ENCODE data around the gene CEP57L1. TPM values are rescaled to one million over a fixed set of nuclear protein-coding genes. Genes with fewer than 3 reads are reported as not detected.

CEP57L1 gene
- total RNA-seq, 1 donor from 2014 or later = 11.0 TPM

GRCh38 chr6:109050447-109051102 lies 44.7 kb upstream of the CEP57L1 start:
- Mint-ChIP-seq H3K27me3 (ENCODE audit: unreplicated experiment) (peaks cover 2% of the 10 kb centered on the region), H3K4me3 (ENCODE audit: unreplicated experiment) (no peak overlapping the region)
- DNase-seq (ENCODE audit: low spot score) = no peak

GRCh38 chr6:109051301-109052017 lies 43.8 kb upstream of the CEP57L1 start:
- TF ChIP-seq CTCF (IDR thresholded peaks at IDR 0.05; ENCODE audit: unreplicated experiment) = no peak
- H3K4me3 Mint-ChIP-seq (ENCODE audit: unreplicated experiment) = no peak overlapping the region
- H3K9me3 Mint-ChIP-seq (ENCODE audit: unreplicated experiment) = no peaks in the 10 kb centered on the region
- no peak overlapping the region for H3K27ac Mint-ChIP-seq (ENCODE audit: unreplicated experiment)
- DNase-seq (ENCODE audit: low spot score) = no peak
- H3K4me1 Mint-ChIP-seq (ENCODE audit: unreplicated experiment) = no peaks in the 10 kb centered on the region
- H3K27me3 Mint-ChIP-seq (ENCODE audit: unreplicated experiment) = no peaks in the 10 kb centered on the region
- peaks cover 5% of the 10 kb centered on the region for H3K36me3 Mint-ChIP-seq (ENCODE audit: low read depth, unreplicated experiment)

More at GRCh38 chr6:109050447-109051102, 44.7 kb upstream of the CEP57L1 start:
- H3K27ac Mint-ChIP-seq (ENCODE audit: unreplicated experiment) = no peak overlapping the region
- no peak for TF ChIP-seq CTCF (IDR thresholded peaks at IDR 0.05; ENCODE audit: unreplicated experiment)
- H3K36me3 Mint-ChIP-seq (ENCODE audit: low read depth, unreplicated experiment) = peaks cover 5% of the 10 kb centered on the region
- H3K9me3 Mint-ChIP-seq (ENCODE audit: unreplicated experiment) = no peaks in the 10 kb centered on the region
- H3K4me1 Mint-ChIP-seq (ENCODE audit: unreplicated experiment) = no peaks in the 10 kb centered on the region

- DNase-seq (ENCODE audit: low spot score) = no peak
- Mint-ChIP-seq H3K27me3 (ENCODE audit: unreplicated experiment) (no peaks in the 10 kb centered on the region), H3K27ac (ENCODE audit: unreplicated experiment) (no peak overlapping the region), H3K4me3 (ENCODE audit: unreplicated experiment) (no peak overlapping the region), H3K4me1 (ENCODE audit: unreplicated experiment) (no peaks in the 10 kb centered on the region), H3K9me3 (ENCODE audit: unreplicated experiment) (no peaks in the 10 kb centered on the region), H3K36me3 (ENCODE audit: low read depth, unreplicated experiment) (peaks cover 5% of the 10 kb centered on the region)
- TF ChIP-seq CTCF (IDR thresholded peaks at IDR 0.05; ENCODE audit: unreplicated experiment) = no peak
Observed at GRCh38 chr6:109052018-109052651, 43.2 kb upstream of the CEP57L1 start.

GRCh38 chr6:109052852-109053251 lies 42.5 kb upstream of the CEP57L1 start:
- no peak for TF ChIP-seq CTCF (IDR thresholded peaks at IDR 0.05; ENCODE audit: unreplicated experiment)
- H3K27me3 Mint-ChIP-seq (ENCODE audit: unreplicated experiment) = no peaks in the 10 kb centered on the region
- no peak overlapping the region for H3K27ac Mint-ChIP-seq (ENCODE audit: unreplicated experiment)
- H3K9me3 Mint-ChIP-seq (ENCODE audit: unreplicated experiment) = no peaks in the 10 kb centered on the region
- H3K36me3 Mint-ChIP-seq (ENCODE audit: low read depth, unreplicated experiment) = peaks cover 5% of the 10 kb centered on the region
- DNase-seq (ENCODE audit: low spot score) = no peak
- H3K4me1 Mint-ChIP-seq (ENCODE audit: unreplicated experiment) = no peaks in the 10 kb centered on the region
- no peak overlapping the region for H3K4me3 Mint-ChIP-seq (ENCODE audit: unreplicated experiment)

GRCh38 chr6:109053336-109053735 lies 42.0 kb upstream of the CEP57L1 start:
- no peak for TF ChIP-seq CTCF (IDR thresholded peaks at IDR 0.05; ENCODE audit: unreplicated experiment)
- peaks cover 1% of the 10 kb centered on the region for H3K4me1 Mint-ChIP-seq (ENCODE audit: unreplicated experiment)
- no peaks in the 10 kb centered on the region for H3K9me3 Mint-ChIP-seq (ENCODE audit: unreplicated experiment)
- peaks cover under 1% of the 10 kb centered on the region for H3K36me3 Mint-ChIP-seq (ENCODE audit: low read depth, unreplicated experiment)
- no peak overlapping the region for H3K4me3 Mint-ChIP-seq (ENCODE audit: unreplicated experiment)
- H3K27me3 Mint-ChIP-seq (ENCODE audit: unreplicated experiment) = no peaks in the 10 kb centered on the region
- no peak for DNase-seq (ENCODE audit: low spot score)
- H3K27ac Mint-ChIP-seq (ENCODE audit: unreplicated experiment) = no peak overlapping the region
